ENCODE data around the gene LRRC3B. TPM values are rescaled to one million over a fixed set of nuclear protein-coding genes. Genes with fewer than 3 reads are reported as not detected.

LRRC3B gene
- total RNA-seq, 1 donor: not detected

DNA sequence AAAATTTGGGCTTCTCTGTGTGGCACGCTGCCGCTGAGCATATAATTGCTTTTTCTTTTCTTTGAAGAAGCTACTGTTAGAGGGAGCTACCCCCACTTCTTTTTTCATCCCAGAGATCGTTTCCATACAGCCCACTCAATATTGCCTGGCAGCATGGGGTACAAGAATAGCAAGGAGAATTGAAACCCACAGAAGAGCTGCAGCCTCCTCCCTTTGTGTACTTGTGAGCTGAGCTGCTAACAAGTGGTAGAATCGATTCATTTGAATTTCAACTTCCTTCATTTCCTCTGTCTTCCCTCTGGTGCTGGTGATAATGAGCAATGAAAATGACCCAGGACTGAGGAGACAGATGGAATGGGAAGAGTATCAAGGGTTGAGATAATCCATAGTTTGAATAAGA is 64.9 kb downstream of the LRRC3B start:
- no peak for DNase-seq (ENCODE audit: low read depth)
- TF ChIP-seq, protein P1, sequence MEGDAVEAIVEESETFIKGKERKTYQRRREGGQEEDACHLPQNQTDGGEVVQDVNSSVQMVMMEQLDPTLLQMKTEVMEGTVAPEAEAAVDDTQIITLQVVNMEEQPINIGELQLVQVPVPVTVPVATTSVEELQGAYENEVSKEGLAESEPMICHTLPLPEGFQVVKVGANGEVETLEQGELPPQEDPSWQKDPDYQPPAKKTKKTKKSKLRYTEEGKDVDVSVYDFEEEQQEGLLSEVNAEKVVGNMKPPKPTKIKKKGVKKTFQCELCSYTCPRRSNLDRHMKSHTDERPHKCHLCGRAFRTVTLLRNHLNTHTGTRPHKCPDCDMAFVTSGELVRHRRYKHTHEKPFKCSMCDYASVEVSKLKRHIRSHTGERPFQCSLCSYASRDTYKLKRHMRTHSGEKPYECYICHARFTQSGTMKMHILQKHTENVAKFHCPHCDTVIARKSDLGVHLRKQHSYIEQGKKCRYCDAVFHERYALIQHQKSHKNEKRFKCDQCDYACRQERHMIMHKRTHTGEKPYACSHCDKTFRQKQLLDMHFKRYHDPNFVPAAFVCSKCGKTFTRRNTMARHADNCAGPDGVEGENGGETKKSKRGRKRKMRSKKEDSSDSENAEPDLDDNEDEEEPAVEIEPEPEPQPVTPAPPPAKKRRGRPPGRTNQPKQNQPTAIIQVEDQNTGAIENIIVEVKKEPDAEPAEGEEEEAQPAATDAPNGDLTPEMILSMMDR (IDR thresholded peaks at IDR 0.05; ENCODE audit: insufficient read depth, low read length): no peak
- H3K4me3 ChIP-seq (ENCODE audit: low read depth, low read length): no peak overlapping the region

- H3K4me3 ChIP-seq (ENCODE audit: low read depth, low read length): no peak overlapping the region
- DNase-seq (ENCODE audit: low read depth): no peak
- TF ChIP-seq, protein P1 (IDR thresholded peaks at IDR 0.05; ENCODE audit: insufficient read depth, low read length): no peak
These were observed 77.0 kb downstream of the LRRC3B start for GRCh38 chr3:26699553-26699952.

GRCh38 chr3:26703519-26703918 is 80.9 kb downstream of the LRRC3B start:
- TF ChIP-seq, protein P1 (IDR thresholded peaks at IDR 0.05; ENCODE audit: insufficient read depth, low read length): no peak
- H3K4me3 ChIP-seq (ENCODE audit: low read depth, low read length): no peak overlapping the region
- DNase-seq (ENCODE audit: low read depth): no peak

GRCh38 chr3:26704736-26705135 is 82.2 kb downstream of the LRRC3B start:
- TF ChIP-seq, protein P1 (IDR thresholded peaks at IDR 0.05; ENCODE audit: insufficient read depth, low read length): no peak
- no peak for DNase-seq (ENCODE audit: low read depth)
- H3K4me3 ChIP-seq (ENCODE audit: low read depth, low read length): no peak overlapping the region

- no peak overlapping the region for H3K4me3 ChIP-seq (ENCODE audit: low read depth, low read length)
- TF ChIP-seq, protein P1 (IDR thresholded peaks at IDR 0.05; ENCODE audit: insufficient read depth, low read length): no peak
- no peak for DNase-seq (ENCODE audit: low read depth)
These were observed 85.9 kb downstream of the LRRC3B start for GRCh38 chr3:26708501-26708900.

DNA sequence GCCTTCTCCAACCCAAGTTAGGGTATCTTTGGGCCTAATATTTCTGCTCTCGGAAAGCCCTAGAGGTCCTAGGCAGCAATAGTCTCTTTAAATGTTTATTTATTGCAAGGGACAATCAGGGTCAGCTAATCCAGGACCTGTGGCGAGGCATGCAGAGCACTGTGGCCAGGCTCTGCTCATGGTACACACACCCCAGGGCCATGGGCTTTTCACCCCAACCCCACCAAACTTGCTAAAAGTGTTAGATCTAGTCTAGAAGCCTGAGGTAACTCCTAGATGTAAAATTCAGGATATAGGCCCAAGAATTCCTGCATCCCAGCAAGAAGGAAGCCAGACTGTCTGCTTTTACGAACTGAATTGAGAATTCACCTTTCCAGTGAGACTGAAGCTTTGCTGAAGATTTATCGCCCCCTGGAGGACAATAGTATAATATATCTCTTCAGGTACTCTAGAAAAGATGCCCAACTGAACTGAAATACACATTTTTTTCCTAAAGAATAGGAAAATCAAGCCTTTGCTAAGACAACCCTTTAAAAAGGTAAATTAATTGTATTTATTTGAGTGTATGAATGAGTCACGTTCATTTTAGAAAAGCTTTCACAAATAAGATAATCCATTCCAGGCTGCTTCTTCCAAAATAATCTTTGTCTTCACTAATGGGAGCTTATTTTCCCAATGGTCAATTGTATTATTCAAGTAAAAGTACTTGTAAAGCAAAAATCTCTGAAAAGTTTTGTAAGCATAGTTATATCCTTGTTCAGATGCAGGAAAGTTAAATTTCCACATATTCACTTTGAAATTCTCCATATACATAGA is 89.8 kb downstream of the LRRC3B start:
- no peak overlapping the region for H3K4me3 ChIP-seq (ENCODE audit: low read depth, low read length)
- peak; percentile 6 for DNase-seq (ENCODE audit: low read depth)
- TF ChIP-seq, protein P1 (IDR thresholded peaks at IDR 0.05; ENCODE audit: insufficient read depth, low read length): peak; percentile 15
